Effector memory CD8-positive, alpha-beta T cell (primary cell): ENCODE data around the gene WNK3.

Experiments used
- ATAC-seq: fragments of 150-1000 bp; cut with Tn5 transposase; replicated peaks from 2 replicates; pipeline ENCODE4 v1.10.0; 2021; ENCODE audit warnings: mild to moderate bottlenecking, moderate library complexity
- DNase-seq, 3 experiments: peaks; one replicate each; pipeline ENCODE4 v3.0.0; 2021
- H3K27ac Mint-ChIP-seq, 2 donors: one replicate each; pipeline ENCODE4 v1.8.0; 2022; ENCODE audit warnings: mild to moderate bottlenecking in 2 of 2, mixed read lengths in 2 of 2, moderate library complexity in 2 of 2
- H3K27me3 Mint-ChIP-seq, 2 donors: one replicate each; pipeline ENCODE4 v1.8.0; 2022; ENCODE audit warnings: mixed read lengths in 2 of 2
- H3K36me3 Mint-ChIP-seq: one replicate; pipeline ENCODE4 v1.8.0; 2022; ENCODE audit warnings: mild to moderate bottlenecking, moderate library complexity, mixed read lengths; ENCODE audit not compliant: insufficient read depth
- H3K4me1 Mint-ChIP-seq, 2 donors: one replicate each; pipeline ENCODE4 v1.8.0; 2022; ENCODE audit warnings: low read depth in 2 of 2, mixed read lengths in 2 of 2
- H3K4me3 Mint-ChIP-seq, 2 donors: one replicate each; pipeline ENCODE4 v1.8.0; 2022; ENCODE audit warnings: mild to moderate bottlenecking in 2 of 2, mixed read lengths in 2 of 2, moderate library complexity in 2 of 2
- H3K9me3 Mint-ChIP-seq, 2 donors: one replicate each; pipeline ENCODE4 v1.8.0; 2022; ENCODE audit warnings: mixed read lengths in 2 of 2

Gene WNK3

DNA sequence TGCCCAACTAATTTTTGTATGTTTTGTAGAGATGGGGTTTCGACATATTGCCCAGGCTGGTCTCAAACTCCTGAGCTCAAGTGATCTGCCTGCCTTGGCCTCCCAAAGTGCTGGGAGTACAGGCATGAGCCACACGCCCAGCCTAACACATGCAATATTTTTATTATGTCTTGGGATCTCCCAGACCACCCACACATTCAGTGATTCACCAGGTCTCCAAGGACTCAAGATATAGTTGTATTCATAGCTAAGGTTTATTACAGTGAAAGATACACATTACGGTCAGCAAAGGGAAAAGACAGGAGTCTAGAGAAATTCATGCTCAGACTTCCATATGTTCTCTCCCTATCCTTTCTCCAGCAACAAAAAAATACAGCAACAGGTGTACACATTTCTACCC lies 149.3 kb downstream of the WNK3 start:
- no peaks in the 10 kb centered on the region for H3K4me1 Mint-ChIP-seq
- no peak overlapping the region for H3K27ac Mint-ChIP-seq
- H3K4me3 Mint-ChIP-seq: no peak overlapping the region
- no peaks in the 10 kb centered on the region for H3K9me3 Mint-ChIP-seq
- DNase-seq: no peak
- no peaks in the 10 kb centered on the region for H3K36me3 Mint-ChIP-seq
- ATAC-seq: no peak
- peaks cover 6 to 12% of the 10 kb centered on the region in 2 donors for H3K27me3 Mint-ChIP-seq

DNA sequence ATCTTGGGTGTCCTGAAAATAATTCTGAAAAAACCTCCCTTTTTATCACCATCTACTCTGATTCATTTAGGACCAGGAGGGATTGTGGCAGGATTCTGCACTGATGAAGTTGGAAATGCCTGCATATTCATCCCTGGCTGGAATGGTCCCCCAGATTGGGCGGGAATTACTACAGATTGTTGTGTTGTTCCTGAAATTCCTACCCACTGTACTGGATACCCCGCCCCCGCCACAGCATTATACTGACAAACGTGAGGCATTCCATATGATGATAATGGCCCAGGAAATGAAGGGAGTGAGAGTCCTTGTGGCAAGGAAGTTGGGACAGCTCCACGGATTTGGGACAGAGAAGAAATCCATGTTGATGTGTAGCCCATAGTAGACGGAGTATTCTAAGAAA lies 159.6 kb downstream of the WNK3 start:
- ATAC-seq (no peak), DNase-seq (no peak)
- Mint-ChIP-seq H3K9me3 (no peaks in the 10 kb centered on the region), H3K4me1 (no peaks in the 10 kb centered on the region), H3K4me3 (no peak overlapping the region), H3K27ac (no peak overlapping the region), H3K36me3 (no peaks in the 10 kb centered on the region), H3K27me3 (peaks cover 14 to 16% of the 10 kb centered on the region in 2 donors)

DNA sequence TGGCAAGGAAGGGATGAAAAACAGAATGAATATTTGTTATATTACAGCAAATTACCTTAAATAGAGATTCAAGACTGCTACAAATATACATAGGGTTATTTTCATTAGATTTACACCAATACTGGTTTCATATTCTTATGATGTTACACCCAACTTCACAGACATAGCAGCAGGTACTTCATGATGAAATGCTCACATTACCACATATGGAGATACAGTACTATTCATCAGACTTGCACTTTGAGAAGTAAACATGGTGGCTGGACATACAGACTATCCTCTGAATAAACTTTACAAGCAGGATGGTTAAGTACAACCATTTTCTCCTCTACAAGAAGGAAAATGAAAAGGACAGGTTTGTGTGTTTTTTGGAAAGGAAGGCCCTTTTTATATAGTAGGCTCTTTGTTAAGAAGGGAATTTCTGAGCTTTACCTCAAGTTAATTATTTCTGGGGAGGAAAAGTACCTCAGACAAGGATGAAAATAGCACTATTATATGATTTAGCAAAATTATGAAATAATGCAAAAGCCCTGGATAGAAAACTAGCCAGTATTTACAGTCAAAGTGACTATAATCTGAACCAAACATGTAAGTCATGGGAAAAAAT lies 162.8 kb downstream of the WNK3 start:
- DNase-seq (no peak), ATAC-seq (no peak)
- H3K27ac Mint-ChIP-seq: peak overlapping the region in 1 of 2 donors; percentile 30
- no peaks in the 10 kb centered on the region for H3K9me3 Mint-ChIP-seq
- no peaks in the 10 kb centered on the region for H3K4me1 Mint-ChIP-seq
- no peak overlapping the region for H3K4me3 Mint-ChIP-seq
- H3K27me3 Mint-ChIP-seq: peaks cover 6 to 13% of the 10 kb centered on the region in 2 donors
- H3K36me3 Mint-ChIP-seq: no peaks in the 10 kb centered on the region

DNA sequence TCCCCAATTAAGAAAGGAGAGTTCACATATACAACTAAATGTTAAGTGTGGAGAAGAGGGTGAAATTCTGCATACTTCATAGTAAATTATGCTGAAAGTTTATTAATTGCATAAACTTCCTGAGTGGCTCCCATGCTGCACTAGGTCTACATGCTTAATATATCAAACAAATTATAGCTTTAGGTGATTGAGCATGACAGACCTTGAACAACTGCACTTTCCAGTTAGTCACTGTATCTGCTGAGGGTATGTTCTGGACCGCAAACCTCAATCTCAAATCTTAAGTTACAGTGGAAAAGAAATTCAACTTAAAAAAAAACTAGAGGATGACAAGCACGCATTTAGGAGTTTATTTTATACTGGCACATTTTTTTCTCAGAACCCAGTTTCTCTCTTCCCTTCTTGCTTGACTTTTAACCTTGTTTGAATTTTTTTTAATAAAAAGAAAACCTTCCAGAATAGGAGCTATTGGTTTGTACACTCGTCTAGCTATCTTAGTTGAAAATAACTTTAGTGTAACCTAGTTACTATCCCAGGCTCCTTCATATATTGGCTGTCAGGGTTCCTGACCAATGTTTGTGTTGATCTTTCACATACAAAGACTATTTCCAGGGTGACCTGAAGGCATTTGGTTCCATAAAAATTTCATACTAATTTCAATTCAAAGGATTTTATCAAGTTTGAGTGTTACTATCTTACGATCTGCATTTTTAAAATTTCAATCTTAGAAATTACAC lies 164.6 kb downstream of the WNK3 start:
- Mint-ChIP-seq H3K4me3 (no peak overlapping the region), H3K27ac (no peak overlapping the region), H3K36me3 (no peaks in the 10 kb centered on the region), H3K9me3 (no peaks in the 10 kb centered on the region), H3K4me1 (no peaks in the 10 kb centered on the region), H3K27me3 (no peaks in the 10 kb centered on the region)
- no peak for DNase-seq
- no peak for ATAC-seq

DNA sequence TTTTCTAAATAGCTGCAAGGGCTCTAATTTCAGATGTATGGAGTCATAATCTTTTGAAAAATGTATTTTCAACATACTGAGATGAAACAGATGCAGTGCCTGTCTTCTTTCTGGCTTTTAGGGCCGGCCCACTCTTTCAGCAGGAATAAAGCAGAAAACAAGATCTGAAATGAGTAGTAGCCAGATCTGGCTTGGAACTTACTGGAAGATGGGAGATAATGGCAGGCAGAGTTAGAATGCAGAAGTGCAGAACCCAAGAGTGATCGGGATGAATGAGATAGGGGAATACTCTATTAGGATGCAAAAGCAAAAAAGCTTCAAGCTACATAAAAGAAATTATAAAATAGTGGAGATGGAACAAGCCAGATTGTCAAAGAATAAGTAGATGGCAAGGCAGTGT lies 173.4 kb downstream of the WNK3 start:
- ATAC-seq (no peak), DNase-seq (no peak)
- Mint-ChIP-seq H3K9me3 (no peaks in the 10 kb centered on the region), H3K27me3 (no peaks in the 10 kb centered on the region), H3K36me3 (peaks cover 14% of the 10 kb centered on the region), H3K4me1 (peaks cover 23 to 30% of the 10 kb centered on the region in 2 donors), H3K27ac (no peak overlapping the region), H3K4me3 (no peak overlapping the region)

DNA sequence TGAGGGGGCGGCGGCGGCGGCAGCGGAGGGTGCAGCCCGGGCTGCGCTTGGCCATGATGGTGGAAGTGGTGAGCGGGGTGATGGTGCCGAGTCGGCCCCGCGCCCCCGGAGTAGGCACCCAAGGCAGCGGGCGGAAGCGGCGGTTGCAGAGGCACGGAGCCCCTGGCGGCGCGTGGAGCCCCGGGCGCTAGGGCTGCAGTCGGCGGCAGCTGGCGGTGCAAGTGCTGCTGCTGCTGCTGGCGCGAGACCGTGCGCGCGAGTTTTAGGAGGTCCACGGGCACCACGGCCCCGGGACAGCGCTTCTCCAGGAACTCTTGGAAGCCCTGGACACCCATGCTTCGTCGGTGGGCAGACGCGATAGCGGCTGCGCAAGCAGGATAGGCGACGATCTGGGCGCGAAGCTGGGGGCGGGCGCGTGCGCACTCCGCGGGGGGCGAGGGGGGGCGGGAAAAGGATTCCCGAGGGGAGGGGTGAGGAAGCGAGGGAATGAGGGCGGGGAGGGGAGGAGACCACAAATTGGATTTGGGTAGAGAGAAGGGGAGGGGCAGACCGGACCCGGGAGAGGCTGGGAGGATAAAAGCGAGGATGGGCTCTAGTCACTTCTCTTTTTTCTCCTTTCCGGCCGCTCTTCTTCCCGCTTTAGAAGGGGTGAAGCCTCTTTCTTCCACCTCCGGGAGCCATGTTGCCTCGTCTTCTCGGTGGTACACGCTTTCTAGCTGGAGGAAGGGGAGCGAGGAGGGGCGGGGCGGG lies 174.8 kb downstream of the WNK3 start, which contains the start of gene FAM120C:
TSS of gene FAM120C (minus strand) at position 391 of the 750 bp plus-strand sequence. CDS start at position 335, 56 bp downstream.
- H3K27me3 Mint-ChIP-seq: no peaks in the 10 kb centered on the region
- H3K9me3 Mint-ChIP-seq: no peaks in the 10 kb centered on the region
- peaks cover 14% of the 10 kb centered on the region for H3K36me3 Mint-ChIP-seq
- H3K4me3 Mint-ChIP-seq: peak within 1 kb of the TSS; percentile 63 to 85
- DNase-seq (peak; percentile 34 to 44 (median 38)), ATAC-seq (peak; percentile 71)
- peaks cover 27 to 39% of the 10 kb centered on the region in 2 donors for H3K4me1 Mint-ChIP-seq
- peak within 1 kb of the TSS; percentile 84 to 91 for H3K27ac Mint-ChIP-seq

DNA sequence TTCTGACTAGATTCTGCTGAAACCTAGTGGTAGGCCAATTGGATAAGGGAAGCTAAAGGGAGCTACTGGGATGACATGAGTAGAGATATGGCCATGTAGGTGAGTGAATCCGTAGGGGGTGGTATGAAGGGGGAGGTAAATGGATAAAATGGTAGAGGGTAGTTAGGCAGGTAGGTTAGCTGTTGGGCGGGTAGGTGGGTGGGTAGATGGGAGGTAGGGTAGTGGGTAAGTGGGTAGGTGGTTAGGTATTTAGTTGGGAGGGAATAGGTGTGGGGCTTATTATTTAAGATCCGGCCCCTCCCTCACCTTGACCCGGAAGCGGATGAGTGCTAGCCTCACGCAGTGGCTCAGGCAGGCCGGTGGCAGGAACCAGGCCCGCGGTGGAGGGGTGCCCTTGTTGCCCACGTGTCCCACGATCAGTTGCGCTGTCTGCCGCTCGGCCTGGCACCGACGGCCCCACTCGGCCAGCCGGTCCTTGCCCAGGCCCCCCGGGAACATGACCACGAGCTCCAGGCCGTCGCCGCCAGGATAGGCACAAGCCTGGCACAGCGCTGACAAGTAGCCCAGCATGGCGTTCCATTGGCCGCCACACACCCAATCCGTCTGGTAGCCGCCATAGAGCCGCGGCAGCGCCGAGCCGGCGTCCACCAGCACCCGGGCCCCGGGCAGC lies 175.5 kb downstream of the WNK3 start:
- DNase-seq (peak; percentile 38 to 47 (median 44)), ATAC-seq (peak; percentile 74)
- Mint-ChIP-seq H3K36me3 (peaks cover 14% of the 10 kb centered on the region), H3K4me3 (peak overlapping the region; percentile 63 to 85), H3K27me3 (no peaks in the 10 kb centered on the region), H3K27ac (peak overlapping the region; percentile 84 to 91), H3K9me3 (no peaks in the 10 kb centered on the region), H3K4me1 (peaks cover 32 to 46% of the 10 kb centered on the region in 2 donors)

DNA sequence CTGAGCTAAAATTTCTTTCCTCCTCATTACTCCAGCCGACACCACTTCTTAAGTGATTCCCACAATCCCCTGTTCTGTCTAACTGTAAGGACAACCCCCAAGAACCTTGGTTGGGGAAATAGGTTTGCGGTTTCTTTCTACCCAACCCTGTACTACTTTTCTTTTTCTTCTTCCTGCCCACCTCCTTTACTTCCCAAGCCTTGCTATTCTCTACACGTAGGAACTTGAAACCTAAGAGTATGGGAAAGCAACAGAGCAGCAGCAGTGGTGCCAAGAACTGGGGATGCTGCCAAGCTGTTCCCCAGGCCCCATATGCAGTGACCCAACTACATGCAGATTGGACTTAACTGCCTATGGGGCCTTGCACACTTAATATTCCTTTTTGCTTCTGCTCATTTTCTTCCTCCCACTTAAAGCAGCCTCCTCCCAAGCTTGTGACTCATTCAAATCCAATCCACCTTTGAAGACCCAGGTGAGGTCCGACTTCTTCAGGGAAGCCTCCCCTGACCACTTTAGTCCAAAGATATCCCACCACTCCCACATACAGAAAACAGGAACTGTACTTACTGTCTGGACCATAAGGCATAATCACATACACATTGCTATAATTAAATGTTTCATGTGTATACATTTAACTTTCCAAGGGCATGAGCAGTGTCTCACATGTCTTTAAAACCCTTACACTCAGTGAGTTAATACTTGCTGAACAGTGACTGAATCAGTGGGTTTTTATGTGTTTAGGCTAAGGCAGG lies 176.5 kb downstream of the WNK3 start:
- ATAC-seq (no peak), DNase-seq (no peak)
- no peaks in the 10 kb centered on the region for H3K27me3 Mint-ChIP-seq
- H3K9me3 Mint-ChIP-seq: no peaks in the 10 kb centered on the region
- peaks cover 18% of the 10 kb centered on the region for H3K36me3 Mint-ChIP-seq
- H3K4me3 Mint-ChIP-seq: peak overlapping the region; percentile 63 to 85
- peak overlapping the region; percentile 84 to 91 for H3K27ac Mint-ChIP-seq
- H3K4me1 Mint-ChIP-seq: peaks cover 37 to 52% of the 10 kb centered on the region in 2 donors

DNA sequence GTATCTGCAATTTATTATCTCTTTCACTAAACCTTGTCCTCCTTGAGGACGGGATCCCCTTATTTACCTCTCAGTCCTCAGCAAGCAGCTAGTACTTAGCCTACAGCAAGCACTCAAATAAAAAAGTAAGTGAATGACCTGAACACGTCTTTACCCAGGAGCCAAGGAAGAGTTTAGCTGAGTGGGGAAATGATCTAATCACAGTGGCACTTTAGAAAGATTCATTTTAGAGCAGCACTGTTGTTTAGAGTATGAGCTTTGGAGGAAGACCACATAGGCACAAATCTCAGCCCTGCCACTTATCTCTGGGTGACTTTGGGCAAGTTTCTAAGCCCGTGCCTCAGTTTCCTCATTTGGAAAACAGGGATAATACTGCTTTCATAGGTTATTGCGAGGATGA lies 177.4 kb downstream of the WNK3 start:
- H3K4me1 Mint-ChIP-seq: peaks cover 37 to 52% of the 10 kb centered on the region in 2 donors
- H3K9me3 Mint-ChIP-seq: no peaks in the 10 kb centered on the region
- H3K4me3 Mint-ChIP-seq: peak overlapping the region; percentile 2 to 85
- peaks cover 21% of the 10 kb centered on the region for H3K36me3 Mint-ChIP-seq
- peak overlapping the region in 1 of 2 donors; percentile 19 for H3K27ac Mint-ChIP-seq
- H3K27me3 Mint-ChIP-seq: no peaks in the 10 kb centered on the region
- ATAC-seq (no peak), DNase-seq (no peak)

DNA sequence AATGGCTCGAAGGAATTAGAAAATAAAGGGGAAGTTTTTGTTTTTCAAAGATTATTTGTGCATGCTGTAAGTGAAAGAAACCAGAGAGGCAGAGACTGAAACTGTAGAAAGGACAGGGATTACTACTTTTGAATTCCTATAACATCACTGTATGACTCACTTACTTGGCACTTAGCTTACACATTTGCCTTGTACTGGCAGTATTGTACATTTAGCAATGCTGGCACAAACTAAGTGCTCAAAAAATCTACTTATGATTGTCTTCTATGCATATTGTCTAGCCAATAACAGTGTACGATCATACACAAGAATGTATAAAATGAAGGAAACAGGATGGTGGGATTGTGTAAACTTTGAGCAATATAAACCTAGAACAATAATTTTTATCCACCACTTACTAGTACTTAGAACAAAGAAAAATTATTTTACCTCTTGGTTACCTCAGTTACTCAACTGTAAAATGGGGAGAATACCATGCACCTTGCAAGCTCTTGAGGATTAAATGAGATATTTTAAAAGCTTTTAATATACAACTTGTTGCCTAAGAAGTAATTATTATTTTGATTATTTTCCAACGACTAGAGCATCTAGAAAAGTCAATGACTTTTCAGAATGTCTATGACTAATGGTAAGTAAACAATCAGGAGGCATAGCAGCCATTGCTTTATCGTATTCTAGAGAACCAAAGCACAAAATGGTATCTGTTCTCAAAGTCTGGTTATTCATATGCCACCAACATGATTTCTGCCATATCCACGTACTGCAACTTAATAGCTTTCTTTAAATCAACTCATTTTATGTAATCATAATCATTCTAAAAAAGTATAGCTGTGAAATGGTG lies 179.5 kb downstream of the WNK3 start:
- DNase-seq (no peak), ATAC-seq (no peak)
- H3K4me1 Mint-ChIP-seq: peaks cover 33 to 49% of the 10 kb centered on the region in 2 donors
- peak overlapping the region in 1 of 2 donors; percentile 40 for H3K4me3 Mint-ChIP-seq
- H3K36me3 Mint-ChIP-seq: peaks cover 25% of the 10 kb centered on the region
- no peaks in the 10 kb centered on the region for H3K9me3 Mint-ChIP-seq
- H3K27me3 Mint-ChIP-seq: no peaks in the 10 kb centered on the region
- H3K27ac Mint-ChIP-seq: no peak overlapping the region

DNA sequence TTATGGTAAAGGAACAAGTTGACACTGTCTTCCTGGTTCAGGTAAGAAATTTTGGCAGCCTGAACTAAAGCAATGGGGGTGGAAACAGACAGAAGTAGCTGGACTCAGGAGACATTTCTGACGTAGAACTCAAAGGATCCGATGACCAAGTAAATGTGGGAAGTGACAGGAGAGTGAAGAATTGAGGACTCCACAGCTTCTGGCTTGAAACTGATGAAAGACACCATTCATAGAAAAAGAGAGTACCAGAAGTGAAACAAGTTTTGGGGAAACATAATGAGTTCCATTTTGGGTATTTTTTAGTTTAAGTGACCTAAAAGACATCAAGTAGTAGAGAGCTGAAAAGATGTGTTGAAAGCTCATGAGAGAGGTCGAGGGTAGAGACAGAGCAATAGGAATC lies 180.5 kb downstream of the WNK3 start:
- Mint-ChIP-seq H3K4me1 (peaks cover 33 to 48% of the 10 kb centered on the region in 2 donors), H3K27ac (peak overlapping the region in 1 of 2 donors; percentile 4), H3K4me3 (peak overlapping the region in 1 of 2 donors; percentile 40)

DNA sequence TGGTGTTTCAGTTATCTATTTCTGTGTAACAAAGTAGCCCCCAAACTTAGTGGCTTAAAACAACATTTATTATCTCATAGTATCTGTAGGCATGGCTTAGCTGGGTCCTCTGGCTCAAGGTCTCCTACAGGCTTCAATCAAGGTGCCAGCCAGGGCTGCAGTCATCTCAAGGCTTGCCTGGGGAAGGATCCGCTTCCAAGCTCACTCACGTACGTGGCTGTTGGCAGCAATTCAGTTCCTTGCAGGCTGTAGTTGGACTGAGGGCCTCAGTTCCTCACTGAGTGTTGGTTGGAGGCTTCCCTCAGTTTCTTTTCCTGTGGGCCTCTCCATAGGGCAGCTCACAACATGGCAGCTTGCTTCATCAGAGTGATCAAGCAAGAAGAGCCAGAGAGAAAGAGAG lies 184.1 kb downstream of the WNK3 start:
- ATAC-seq: no peak
- peaks cover 10 to 16% of the 10 kb centered on the region in 2 donors for H3K4me1 Mint-ChIP-seq
- H3K27me3 Mint-ChIP-seq: no peaks in the 10 kb centered on the region
- no peak overlapping the region for H3K4me3 Mint-ChIP-seq
- DNase-seq: no peak
- H3K9me3 Mint-ChIP-seq: no peaks in the 10 kb centered on the region
- peak overlapping the region in 1 of 2 donors; percentile 38 for H3K27ac Mint-ChIP-seq
- H3K36me3 Mint-ChIP-seq: peaks cover 19% of the 10 kb centered on the region

More for the DNA sequence above, 180.5 kb downstream of the WNK3 start:
- ATAC-seq (no peak), DNase-seq (no peak)
- H3K27me3 Mint-ChIP-seq: no peaks in the 10 kb centered on the region
- H3K9me3 Mint-ChIP-seq: no peaks in the 10 kb centered on the region
- peaks cover 20% of the 10 kb centered on the region for H3K36me3 Mint-ChIP-seq
